NCI-H524 (cell line): Measurements from ENCODE around the gene COIL.
A peak's percentile ranks its signal among the peaks of the same experiment; 100 is the strongest.
"Not testable (repeated sequence)": the region's sequence is repeated elsewhere in the genome, so short reads cannot be mapped to it uniquely, and the experiment has no call there.

Experiments
- DNase-seq, 2 experiments: peaks; one replicate each; lab custom pipeline; 2025; lab: John Stamatoyannopoulos, UW

The COIL gene

DNA sequence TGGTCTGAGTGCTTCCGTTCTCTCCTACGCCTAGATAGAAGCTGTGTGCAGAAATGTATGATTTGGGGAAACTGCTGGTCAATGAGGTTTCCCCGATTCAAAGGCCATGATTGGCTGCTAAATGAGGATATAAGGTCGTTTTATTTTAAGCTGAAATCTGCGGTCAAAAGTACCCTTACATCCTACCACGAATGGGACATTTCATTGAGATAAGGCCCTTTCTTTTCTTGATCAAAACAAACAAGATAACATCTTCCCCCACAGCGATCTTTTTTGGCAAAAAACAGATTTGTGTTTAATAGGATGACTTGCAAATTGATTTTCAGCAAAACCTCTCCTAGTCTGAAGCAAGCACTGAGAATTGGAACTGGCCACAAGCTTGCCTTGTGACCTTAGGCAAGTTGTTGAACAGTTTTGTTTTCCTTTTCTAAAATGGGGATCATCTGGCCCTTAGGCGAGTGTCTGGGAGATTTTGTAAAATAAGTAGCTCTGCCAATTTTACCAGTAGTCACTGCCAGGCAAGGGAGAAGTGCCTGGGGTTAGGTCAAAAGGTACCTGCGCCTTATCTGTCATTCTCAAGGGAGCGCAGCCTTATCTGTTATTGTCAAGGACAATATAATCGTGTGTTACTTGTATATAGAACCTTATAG is 17.7 kb upstream of the COIL start:
- peak in 1 of 2 experiments; percentile 31 for DNase-seq

DNA sequence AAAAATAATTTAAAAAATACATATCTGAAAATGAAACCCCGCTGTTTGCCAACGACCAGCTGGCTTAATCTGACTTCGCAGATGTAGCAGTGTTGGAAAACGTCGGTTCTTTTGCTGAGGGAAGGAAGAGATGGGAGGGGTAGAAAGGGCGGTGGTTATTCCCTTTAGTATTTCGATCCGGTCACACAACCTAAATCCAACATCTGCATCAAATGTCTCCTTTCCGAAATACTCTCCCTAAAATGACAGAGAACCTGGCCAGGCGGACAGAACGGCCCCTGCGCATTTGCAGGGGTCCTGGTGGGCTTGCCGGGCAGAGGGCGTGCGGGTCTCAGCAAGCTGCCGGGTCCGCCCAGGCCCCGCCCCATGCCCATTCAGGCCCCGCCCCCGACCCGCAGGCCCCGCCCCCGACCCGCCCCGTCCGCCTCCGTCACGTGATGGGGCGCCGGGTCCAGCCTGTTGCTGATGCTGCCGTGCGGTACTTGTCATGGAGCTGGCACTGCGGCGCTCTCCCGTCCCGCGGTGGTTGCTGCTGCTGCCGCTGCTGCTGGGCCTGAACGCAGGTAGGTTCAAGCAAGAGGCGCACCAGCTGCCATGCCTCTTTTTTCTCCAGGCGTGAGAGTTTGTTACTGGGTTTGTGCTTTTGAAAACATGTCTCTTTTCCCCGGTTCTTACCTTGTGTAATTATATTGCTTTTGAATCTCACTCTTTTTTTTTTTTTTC is 17.0 kb upstream of the COIL start, which contains the start of gene SCPEP1:
Gene SCPEP1 (plus strand): TSS at position 459 of the 723 bp plus-strand sequence. CDS start 29 bp downstream, at position 488.
- DNase-seq = peak; percentile 80 to 89

DNA sequence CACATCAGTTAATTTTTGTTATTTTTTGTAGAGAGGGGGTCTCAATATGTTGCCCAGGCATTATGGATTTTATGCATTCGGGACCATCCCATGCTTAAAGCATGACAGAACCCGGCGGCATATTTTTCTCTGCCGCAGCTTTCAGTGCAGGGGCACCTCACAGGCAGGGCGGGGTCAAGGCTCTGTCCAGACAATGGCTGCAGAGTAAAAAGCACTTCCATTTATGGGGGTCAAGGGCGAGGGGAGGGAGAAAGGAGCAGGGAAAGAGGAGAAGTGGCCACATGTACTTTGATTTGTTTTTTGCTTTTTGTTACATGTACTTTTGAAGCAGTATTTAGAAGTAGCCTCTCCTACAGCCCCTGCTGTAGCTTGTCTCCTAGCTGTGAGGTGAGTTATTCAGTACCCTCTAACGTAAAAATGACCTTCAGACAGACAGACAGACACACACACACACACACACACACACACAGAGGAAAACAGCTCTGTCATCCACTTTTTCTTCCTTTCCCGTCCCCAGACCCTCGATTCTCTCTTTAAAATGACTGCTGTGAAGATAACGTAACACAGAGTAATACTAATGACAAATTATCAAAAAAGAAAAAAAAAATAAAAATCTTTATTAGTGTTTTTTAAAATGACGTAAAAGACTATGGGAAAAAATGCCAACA is 16.2 kb upstream of the COIL start:
- DNase-seq = no peak

DNA sequence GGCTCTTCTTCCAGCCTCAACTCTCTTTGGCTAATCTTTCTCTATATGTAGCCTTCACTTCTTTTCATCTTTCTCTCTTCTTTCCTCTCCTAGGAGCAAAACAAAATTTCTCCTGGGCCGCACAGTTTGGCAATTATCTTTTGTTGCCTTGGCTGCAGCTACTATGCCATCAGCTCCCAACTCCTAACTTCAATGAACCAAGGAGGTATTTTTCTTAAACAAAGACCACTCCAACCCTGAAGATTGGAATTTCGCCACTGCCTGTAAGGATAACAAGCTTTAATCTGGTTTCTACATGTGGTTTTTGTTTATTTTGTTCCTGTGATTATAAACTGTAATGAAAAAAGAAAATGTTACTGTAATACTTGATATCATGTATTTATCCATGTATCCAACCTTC is 14.8 kb upstream of the COIL start:
- no peak for DNase-seq

DNA sequence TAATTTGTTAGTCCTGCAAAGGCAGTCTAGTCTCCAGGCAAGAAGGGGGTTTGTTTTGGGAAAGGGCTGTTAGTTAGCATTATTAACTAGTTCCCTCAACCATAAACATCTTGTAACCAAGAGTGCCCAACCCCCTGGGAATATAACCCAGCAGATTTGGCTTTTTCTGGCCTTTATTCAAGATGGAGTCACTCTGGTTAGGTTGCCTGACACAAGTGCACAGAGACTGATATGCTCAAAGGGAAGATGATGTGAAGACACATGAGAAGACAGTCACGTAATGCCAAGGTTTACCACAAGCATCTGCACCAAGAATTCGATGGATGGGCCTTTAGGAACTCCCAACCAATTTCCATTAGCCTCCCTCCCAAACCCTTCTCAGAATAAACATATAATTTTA is 13.2 kb upstream of the COIL start:
- no peak for DNase-seq

DNA sequence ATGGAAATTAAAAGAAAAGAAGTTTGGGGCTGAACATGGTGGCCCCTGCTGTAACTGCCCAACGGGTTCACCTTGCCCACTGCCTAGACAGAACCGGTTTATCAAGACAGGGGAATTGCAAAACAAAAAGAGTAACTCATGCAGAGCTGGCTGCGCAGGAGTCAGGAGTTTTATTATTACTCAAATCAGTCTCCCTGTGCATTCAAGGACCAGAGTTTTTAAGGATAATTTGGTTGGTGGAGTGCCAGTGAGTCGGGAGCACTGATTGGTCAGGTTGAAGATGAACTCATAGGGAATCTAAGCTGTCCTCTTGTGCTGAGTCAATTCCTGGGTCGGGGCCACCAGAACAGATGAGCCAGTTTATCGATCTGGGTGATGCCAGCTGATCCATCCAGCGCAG is 12.7 kb upstream of the COIL start:
- DNase-seq = no peak

DNA sequence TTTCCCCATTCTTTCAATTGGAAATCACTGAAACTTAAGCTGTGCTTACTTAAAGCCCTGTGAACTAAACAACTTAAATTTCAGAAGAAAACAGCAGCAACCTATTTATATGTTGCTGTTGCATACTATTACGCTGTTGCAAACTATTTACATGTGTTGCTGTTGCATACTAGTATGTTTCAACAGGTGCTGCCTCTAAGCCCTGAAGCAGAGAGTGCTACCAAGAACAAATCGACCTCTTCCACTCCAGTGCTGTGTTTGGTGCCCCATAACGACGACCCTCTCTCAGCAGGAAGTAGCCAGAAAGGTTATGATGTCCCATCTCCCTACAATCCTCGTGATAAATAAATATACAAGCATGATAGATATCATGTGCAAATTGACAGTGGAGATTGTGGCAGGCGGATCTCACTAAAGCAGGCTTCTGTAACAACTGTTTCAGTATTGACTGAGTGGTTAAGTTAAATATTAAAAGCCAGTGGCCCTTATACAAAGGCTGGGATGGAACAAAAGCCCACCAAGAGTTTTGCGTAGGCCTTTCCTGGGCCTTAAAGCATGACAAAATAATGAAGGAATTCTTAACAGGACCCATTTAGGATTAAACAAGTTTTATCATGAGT is 11.4 kb upstream of the COIL start:
- DNase-seq = no peak

DNA sequence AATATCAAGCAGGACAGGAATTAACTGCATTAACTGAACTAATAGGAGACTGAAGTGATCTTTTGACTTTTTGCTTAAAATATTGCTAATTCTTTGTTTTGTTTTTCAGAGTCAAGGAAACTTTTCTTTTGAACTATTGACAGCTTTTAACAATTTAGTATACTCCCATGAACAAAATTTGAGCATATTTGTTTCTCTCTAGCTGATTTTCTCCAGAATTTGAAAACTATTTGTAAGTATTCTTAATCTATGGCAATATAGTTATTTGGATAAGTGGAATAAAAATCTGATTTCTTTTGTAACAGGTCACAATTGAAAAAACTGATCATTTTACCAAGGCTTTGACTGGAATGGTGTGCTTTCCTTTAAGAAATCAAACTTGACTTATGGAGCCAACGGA is 10.1 kb upstream of the COIL start:
- no peak for DNase-seq

DNA sequence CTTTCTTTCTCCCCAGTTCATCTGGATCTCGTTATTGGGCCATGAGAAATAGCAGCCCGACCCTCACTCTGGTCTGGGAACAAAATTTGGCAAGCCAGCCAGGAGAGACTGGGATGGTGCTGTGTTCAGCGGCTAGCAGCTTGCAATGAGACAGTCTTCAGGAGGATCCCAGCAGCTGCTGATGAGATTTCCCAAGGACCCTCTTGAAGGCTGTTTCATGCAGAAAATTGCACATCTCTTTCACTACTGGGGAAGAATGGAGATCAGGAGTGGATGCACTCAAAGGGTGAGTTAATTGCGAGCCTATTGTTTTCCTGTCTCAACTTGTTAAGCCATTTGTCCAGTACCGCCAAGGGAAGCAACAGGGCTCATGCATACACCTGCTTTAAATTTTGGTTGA is 5.5 kb upstream of the COIL start:
- DNase-seq = peak; percentile 39 to 73

DNA sequence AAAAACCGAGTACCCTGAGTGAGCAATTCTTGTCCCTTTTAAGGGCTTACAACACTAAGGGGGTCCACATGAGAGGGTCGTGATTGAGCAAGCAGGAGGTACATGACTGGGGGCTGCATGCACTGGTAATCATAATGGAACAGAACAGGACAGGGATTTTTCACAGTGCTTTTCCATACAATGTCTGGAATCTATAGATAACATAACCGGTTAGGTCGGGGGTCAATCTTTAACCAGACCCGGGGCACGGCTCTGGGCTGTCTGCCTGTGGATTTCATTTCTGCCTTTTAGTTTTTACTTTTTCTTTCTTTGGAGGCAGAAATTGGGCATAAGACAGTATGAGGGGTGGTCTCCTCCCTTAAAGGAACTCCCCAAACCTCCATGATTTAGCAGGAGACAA is 4.8 kb upstream of the COIL start:
- DNase-seq = not testable (repeated sequence)

DNA sequence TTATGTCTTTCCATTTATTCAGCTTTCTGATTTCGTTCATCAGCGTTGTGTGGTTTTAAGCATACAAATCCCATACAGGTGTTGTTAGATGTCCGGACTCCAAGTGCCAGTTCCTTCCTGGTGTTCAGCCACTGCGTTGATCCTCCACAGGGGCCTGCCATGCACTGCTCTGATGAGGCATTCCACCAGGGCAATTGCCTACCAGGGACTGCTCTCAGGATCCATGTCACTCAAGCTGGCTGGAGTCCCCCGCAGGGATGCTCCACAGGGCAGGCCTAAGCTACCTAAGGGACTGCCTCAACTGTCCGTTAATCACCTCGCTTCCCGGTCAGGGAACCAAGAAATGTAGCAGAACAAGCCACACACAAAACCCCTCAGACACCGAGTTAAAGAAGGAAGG is 4.4 kb upstream of the COIL start:
- DNase-seq = not testable (repeated sequence)

DNA sequence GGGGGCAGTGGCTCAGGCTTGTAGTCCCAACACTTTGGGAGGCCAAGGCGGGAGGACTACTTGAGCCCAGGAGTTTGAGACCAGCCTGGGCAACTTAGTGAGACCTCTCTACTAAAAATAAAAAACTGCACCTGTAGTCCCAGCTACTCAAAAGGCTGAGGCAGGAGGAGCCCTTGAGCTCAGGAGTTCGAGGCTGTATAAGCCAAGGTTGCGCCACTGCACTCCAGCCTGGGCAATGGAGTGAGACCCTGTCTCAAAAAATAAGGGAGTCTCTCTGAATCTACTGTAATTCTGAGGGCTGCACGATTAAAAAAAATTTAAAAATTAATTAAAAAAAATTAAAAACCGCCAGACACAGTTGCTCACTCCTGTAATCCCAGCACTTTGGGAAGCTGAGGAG is 3.9 kb downstream of the COIL start:
- no peak for DNase-seq

DNA sequence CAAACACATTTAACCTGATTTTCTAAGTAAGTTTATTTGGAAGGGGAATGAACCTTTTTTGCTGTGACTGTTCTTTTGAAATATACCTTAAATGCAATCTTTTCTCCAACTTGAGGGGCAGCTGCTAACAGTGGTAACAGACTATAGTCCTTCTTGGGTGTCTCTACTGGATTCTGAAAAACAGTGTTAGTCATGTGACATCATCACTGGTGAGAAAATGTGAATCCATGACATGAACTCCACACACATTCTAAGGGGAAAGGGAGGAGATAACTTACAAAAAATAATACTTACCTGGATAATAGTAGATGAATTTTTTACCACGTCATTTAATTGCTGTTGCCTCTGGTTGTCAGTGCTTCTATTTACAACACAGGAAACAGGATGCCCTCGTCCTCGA is 11.3 kb downstream of the COIL start:
- no peak for DNase-seq

DNA sequence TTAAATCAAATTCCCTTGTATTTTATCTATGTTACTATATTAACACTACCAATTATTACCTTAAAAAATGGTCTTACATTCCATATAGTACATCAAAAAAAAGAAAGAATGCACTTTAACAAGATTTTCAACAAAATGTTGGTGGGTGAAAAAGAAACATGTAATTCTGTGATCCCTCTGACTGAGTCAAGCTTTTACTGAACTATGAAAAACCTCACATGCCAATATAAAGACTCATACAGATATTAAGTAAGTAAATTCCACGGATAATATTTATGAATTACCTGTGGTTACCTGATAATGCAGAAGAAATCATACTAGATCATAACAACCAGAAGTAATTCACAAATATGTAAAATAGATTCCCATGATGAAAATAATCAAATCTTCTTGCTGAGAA is 12.4 kb downstream of the COIL start:
- no peak for DNase-seq

DNA sequence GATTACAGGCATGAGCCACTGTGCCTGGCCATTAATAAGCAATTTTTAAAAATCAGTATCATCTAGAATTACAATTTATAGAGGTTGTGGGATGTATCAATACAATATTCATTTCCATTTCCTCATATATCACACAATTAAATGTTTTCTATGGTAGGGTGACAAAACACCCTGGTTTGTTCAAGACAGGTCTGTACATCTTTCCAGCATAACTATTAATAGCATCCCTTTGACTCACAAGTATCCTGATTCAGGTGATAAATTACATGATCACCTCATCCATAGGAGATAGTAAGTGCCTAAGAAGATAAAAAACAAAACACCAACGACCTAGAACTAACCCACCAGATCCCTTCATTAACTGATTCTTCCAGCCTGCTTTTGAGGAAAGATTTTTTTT is 13.1 kb downstream of the COIL start:
- DNase-seq = no peak

DNA sequence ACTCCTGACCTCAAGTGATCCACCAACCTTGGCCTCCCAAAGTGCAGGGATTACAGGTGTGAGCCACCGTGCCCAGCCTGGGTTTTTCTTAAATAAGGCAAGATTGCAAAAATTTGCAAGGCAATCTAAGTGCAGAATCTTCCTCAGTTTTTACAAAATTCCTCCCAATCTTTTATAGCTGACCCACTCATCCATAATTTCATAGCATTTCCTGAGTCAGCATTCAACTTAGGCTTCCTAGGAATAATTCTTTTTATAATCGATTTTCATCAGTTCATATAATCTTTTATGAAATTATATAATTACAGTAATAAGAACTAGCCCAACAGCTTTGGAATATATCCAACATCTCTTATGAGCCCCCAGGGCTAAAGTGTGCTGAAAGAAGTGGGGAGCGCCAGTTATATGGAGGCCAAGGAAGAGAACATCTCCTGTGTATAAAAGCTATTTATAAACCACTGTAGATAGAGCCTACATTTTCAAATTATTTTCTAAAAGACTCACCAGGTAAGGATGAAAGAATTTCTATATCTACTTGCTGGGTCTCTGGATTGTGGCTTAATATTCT is 14.8 kb downstream of the COIL start:
- no peak for DNase-seq

DNA sequence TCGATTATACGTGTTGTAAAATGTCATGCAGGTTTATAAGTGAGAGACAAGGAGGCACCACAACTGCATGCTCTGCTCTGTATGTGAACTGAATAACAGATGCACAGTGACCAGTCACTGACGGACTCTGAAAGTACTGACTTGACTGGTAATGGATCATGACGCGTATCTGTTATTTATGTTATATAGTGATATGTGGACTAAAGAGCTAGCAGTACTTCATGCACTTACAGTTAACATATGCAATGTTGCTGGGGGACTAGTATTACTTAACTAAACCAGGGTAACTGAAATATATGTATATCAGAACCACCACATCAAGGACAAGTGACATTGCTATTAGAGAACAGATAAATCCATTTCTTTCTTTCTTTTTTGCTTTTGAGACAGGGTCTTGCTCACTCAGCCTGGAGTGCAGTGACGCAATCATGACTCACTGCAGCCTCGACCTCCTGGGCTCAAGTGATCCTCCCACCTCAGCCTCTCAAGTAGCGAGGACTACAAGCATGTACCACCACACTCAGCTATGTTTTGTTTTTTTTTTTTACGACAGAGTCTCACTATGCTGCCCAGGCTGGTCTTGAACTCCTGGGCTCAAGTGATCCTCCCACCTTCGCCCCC is 17.2 kb downstream of the COIL start:
- DNase-seq = no peak

DNA sequence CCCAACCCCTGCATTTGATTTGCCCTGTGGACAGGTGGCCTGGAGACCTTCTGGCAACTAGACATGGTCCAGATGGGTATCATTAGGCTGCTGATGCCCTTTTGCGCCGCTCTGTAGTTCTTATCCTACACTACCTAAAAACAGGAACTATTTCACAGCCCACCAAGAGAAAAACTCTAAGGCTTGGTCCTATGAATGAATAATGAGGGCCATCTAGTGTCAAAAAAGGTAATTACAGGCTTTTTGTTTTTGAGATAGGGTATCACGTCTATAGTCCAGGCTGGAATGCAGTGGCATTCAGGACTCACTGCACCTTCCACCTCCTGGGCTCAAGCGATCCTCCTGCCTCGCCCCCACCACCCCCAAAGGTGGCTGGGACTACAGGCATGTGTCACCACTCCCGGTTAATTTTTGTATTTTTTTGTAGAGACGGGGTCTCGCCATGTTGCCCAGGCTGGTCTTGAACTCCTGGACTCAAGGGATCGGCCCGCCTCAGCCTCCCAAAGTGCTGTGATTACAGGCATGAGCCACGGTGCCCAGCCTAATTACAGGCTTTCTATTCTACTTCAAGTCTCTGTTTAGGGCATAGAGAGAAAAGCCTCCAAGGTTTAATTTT is 20.9 kb downstream of the COIL start:
- peak; percentile 63 to 78 for DNase-seq

DNA sequence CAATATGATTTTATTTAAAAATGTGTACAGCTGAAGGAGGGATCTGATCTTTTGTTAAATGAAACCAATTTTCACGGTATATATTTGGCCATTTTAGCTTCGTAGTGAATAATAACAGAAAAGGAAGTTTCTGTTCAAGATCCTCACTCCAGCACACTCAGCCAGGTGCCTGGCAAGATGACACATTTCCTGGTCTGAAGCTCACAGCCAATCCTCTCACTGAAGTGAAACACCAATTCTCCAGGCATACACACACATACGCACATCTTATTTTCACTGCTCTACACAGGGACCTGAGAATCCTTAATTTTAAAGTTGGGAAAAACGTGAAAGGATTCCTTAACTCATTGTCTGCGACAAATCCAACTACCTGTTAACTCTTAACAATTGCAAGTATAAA is 22.6 kb downstream of the COIL start:
- not testable (repeated sequence) for DNase-seq

DNA sequence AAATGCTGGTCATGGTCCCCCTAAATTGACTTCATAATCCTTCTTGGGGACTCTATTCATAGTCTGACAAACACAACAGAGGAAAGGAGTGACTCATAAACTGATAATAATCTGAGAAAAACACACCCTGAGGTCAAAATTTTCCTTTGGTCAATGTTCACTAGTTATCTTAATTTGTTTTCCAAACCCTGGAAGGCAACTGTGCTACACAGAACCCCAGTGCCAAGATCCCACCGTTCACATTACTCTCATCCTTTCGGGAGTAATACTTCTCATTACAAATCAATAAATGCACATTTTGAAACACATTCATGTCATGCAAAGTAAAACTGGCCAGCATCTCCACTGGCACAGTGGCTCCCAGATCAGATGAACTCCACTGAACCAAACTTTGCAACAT is 23.2 kb downstream of the COIL start:
- no peak for DNase-seq

DNA sequence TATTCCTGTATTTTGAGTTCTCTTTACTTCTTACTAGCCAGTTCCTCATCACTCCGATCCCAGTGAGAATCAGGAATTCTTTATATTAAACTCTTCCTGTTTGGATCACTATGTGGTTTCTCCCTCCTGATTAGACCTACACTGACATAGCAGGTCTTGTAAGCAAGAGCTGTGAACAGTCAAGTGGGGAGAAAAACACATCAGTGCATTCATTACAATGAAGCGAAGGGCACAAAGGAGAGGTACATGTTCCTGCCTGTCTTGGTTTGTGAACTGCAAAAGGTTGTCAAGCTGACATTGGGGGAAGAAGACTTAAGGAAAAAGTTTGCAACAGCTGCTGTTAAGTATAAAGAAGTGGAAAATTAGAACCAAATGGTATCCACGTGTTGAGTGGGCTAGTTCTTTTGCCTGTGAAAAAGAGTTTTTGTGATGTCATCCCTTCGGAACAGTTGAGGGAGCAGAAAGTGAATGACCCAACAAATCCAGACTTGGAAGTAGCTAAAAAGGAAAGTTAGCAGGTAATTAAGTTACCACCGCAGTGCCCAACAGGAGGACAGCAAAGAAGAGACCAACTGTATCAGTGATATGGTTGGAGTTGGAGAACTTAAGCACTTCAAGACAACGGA is 24.0 kb downstream of the COIL start:
- no peak for DNase-seq
